Myocyte (in vitro differentiated cells): ENCODE results near the gene ZNF433. TPM values are rescaled to one million over a fixed set of nuclear protein-coding genes. Genes with fewer than 3 reads are reported as not detected.
A peak's percentile ranks its signal among the peaks of the same experiment; 100 is the strongest.
"Not testable (repeated sequence)": the region's sequence is repeated elsewhere in the genome, so short reads cannot be mapped to it uniquely, and the experiment has no call there.

ENCODE experiments used
- DNase-seq: peaks from one replicate; pipeline ENCODE4 v3.0.0-alpha.2; 2012; ENCODE audit warnings: low read depth
- polyA plus RNA-seq: library from polyadenylated mRNA; unstranded; fragments of >200 nt; gene quantifications from one replicate; pipeline ENCODE4 v1.2.1, GENCODE V29; 2012; ENCODE audit warnings: missing spikeins
- total RNA-seq: library from RNA; depleted of rRNA; stranded (reverse); fragments of >200 nt; gene quantifications from 2 replicates; pipeline ENCODE4 v1.2.3, GENCODE V29; 2014

ZNF433 gene
- total RNA-seq: 10.5 and 11.1 TPM in 2 replicates
- 4.5 TPM for polyA plus RNA-seq

GRCh38 chr19:12035220-12036172, at the start of gene ZNF433:
ZNF433 (minus strand) TSS chr19:12035679; CDS start chr19:12035539, 140 bp downstream.
- DNase-seq: peak; percentile 95

GRCh38 chr19:12083336-12083735, 47.9 kb upstream of the ZNF433 start:
- not testable (repeated sequence) for DNase-seq

- no peak for DNase-seq
These were observed 41.9 kb upstream of the ZNF433 start for GRCh38 chr19:12077375-12077774.

GRCh38 chr19:12076331-12076730, 40.9 kb upstream of the ZNF433 start:
- not testable (repeated sequence) for DNase-seq

- no peak for DNase-seq
These were observed 40.2 kb upstream of the ZNF433 start for GRCh38 chr19:12075538-12076139.

- DNase-seq: peak; percentile 86
These were observed 29.4 kb upstream of the ZNF433 start, which contains the start of gene ZNF844 for GRCh38 chr19:12064590-12065538. ZNF844 (plus strand) TSS chr19:12064731; CDS start chr19:12064874, 143 bp downstream.

- DNase-seq: no peak
These were observed 20.3 kb upstream of the ZNF433 start for GRCh38 chr19:12055784-12056183.

GRCh38 chr19:12052497-12053169, 17.2 kb upstream of the ZNF433 start, which contains the start of gene ZNF878:
ZNF878 (minus strand) TSS chr19:12052961; CDS start chr19:12052801, 160 bp downstream.
- peak; percentile 87 for DNase-seq

- no peak for DNase-seq
These were observed 16.6 kb upstream of the ZNF433 start for GRCh38 chr19:12052091-12052496.

- DNase-seq: no peak
These were observed 12.4 kb upstream of the ZNF433 start for GRCh38 chr19:12047868-12048267.

GRCh38 chr19:12043752-12044422, 8.4 kb upstream of the ZNF433 start:
- DNase-seq: no peak

- DNase-seq: no peak
These were observed 7.4 kb upstream of the ZNF433 start for GRCh38 chr19:12042893-12043292.

- DNase-seq: no peak
These were observed 859 bp downstream of the ZNF433 start for GRCh38 chr19:12034620-12035019.

GRCh38 chr19:12034198-12034597, 1.3 kb downstream of the ZNF433 start:
- DNase-seq: no peak

GRCh38 chr19:12015753-12016116, 19.7 kb downstream of the ZNF433 start:
- no peak for DNase-seq

- no peak for DNase-seq
These were observed 20.3 kb downstream of the ZNF433 start for GRCh38 chr19:12015015-12015752.

- no peak for DNase-seq
These were observed 35.1 kb downstream of the ZNF433 start for GRCh38 chr19:12000152-12000981.

GRCh38 chr19:11995174-11995573, 40.3 kb downstream of the ZNF433 start:
- DNase-seq: peak; percentile 20
